ENCODE measurements around the gene ALG12.

DNA sequence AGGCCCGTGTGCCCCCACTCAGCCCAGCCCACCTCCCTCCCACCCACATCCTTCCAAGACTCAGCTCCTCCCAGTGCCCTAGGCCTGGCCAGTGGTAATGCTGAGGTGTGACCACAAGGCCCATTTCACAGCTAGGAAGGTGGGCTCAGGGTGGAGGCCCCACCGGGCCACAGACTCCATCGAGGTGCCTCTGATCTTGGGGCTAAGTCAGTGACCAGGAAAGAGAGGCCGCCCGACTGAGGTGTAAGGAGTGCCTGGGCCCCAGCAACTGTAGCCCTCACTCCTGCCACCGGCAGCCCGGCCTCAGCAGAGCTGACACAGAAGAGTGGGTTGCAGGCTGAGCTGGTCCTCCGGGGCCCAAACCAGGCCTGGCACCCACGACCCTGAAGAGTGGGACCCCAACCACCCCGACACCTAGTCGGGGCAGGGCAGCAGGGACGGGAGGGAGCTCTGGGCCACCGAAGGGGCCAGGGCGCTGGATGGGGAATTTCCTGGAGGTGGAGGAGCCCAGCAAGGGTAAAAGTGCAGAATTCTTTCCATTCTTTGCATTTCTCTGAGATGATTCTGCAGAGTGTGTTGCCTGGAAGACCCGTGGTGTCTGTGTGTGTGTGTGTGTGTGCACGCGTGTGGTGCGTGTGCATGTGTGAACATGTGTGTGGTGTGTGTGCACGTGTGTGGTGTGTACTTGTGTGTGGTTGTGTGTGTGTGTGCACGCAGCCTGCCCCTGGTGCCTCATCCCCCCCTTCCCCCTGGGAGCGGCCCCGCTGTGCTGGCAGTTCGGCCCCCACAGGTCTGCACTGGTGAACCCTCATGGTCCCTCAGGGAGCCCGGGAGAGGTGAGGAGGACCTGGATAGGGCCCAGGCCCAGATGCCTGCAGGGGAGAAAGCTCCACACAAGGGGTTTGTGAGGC lies 34.0 kb upstream of the ALG12 start:
- no peak for TF ChIP-seq POLR2A (IDR thresholded peaks at IDR 0.05; ENCODE audit: low read depth, low read length)
- TF ChIP-seq PAX5 (IDR thresholded peaks at IDR 0.05; ENCODE audit: insufficient read depth, low read length, severe bottlenecking): no peak
- TF ChIP-seq POLR2AphosphoS5 (IDR thresholded peaks at IDR 0.05; ENCODE audit: low read depth, low read length): no peak
- TF ChIP-seq TAF1 (IDR thresholded peaks at IDR 0.05; ENCODE audit: low read depth, low read length): no peak
